ENCODE measurements around the gene TEX29.

DNA sequence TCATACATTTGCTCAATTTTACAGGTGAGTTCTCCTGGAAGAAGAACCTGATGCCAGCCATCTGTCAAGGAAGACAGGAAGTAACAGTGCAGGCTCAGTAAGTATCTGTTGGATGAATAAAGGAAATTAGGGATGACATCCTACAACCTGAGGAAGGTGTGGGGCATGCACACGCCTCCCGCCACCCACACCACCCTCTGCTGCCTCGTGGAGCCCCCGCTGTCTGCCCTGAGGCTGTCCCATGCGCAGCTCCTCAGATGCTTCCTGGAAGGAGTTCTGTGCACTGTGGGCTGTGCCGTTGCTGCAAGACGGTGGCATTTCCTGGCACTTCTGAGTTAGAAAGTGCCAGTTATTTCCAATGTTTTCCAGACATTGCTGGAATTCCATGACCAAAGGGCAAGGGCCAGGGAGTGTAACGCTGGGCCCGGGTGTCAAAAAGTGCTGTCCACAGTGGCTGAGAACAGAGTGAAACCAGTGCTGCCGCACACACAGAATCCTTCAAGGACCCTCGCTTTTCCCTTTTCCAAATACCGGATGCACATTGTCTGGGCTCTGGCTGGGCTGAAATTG lies 4.2 kb upstream of the TEX29 start:
- TF ChIP-seq POLR2A (IDR thresholded peaks at IDR 0.05) = no peak
- TF ChIP-seq, protein P1, sequence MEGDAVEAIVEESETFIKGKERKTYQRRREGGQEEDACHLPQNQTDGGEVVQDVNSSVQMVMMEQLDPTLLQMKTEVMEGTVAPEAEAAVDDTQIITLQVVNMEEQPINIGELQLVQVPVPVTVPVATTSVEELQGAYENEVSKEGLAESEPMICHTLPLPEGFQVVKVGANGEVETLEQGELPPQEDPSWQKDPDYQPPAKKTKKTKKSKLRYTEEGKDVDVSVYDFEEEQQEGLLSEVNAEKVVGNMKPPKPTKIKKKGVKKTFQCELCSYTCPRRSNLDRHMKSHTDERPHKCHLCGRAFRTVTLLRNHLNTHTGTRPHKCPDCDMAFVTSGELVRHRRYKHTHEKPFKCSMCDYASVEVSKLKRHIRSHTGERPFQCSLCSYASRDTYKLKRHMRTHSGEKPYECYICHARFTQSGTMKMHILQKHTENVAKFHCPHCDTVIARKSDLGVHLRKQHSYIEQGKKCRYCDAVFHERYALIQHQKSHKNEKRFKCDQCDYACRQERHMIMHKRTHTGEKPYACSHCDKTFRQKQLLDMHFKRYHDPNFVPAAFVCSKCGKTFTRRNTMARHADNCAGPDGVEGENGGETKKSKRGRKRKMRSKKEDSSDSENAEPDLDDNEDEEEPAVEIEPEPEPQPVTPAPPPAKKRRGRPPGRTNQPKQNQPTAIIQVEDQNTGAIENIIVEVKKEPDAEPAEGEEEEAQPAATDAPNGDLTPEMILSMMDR (IDR thresholded peaks at IDR 0.05) = no peak

Measured in testis (tissue), 2 donors.